SK-N-SH (cell line): ENCODE measurements around the gene HDAC6. TPM values are rescaled to one million over a fixed set of nuclear protein-coding genes. Genes with fewer than 3 reads are reported as not detected.

Experiments used
- CTCF ChIA-PET: fragments of 300-600, 350-600 bp; formaldehyde crosslinking; extraction: SDS; loops from one replicate; lab custom pipeline; 2021; lab: Yijun Ruan, JAX
- POLR2A ChIA-PET: fragments of 350-600 bp; sonication (Branson Sonifier 250); formaldehyde crosslinking; extraction: SDS; loops from one replicate; lab custom pipeline; 2020; ENCODE audit warnings: antibody characterized with exemption, inconsistent platforms; lab: Yijun Ruan, JAX
- DNase-seq: peaks from one replicate; pipeline ENCODE4 v3.0.0; 2012
- H2AFZ ChIP-seq: fragments of 200-600 bp; sonication (generic); 2 replicates; pipeline ENCODE4 v1.8.1; 2016; ENCODE audit warnings: antibody characterized with exemption, mild to moderate bottlenecking, low read depth
- H3F3A ChIP-seq: fragments of 200-600 bp; sonication (generic); replicated peaks from 2 replicates; pipeline ENCODE3; 2016; ENCODE audit warnings: antibody characterized with exemption, mild to moderate bottlenecking; ENCODE audit not compliant: insufficient read depth
- H3K27ac ChIP-seq, 2 experiments: fragments of 200-500 bp in 1 of 2; fragments of 200-600 bp in 1 of 2; sonication (Bioruptor generic) in 1 of 2; sonication (generic), shearing (Covaris generic) in 1 of 2; 2 replicates each; pipeline versions ENCODE4 v1.5.1 to v1.6.1; 2014 to 2016; ENCODE audit warnings: low read depth in 2 of 2, inconsistent platforms in 1 of 2, low read length in 1 of 2, mild to moderate bottlenecking in 1 of 2, mixed read lengths in 1 of 2
- H3K27me3 ChIP-seq: fragments of 200-600 bp; sonication (generic), shearing (Covaris generic); 2 replicates; pipeline ENCODE4 v1.6.1; 2016; ENCODE audit warnings: mixed run types; ENCODE audit not compliant: insufficient read depth
- H3K36me3 ChIP-seq, 2 experiments: fragments of 200-500 bp in 1 of 2; fragments of 200-600 bp in 1 of 2; sonication (Bioruptor generic) in 1 of 2; sonication (generic) in 1 of 2; replicated peaks in 1 of 2; 2 replicates each; pipeline versions ENCODE3 to v1.5.1; 2014 to 2016; ENCODE audit warnings: low read length in 1 of 2, mild to moderate bottlenecking in 1 of 2; ENCODE audit not compliant: insufficient read depth in 2 of 2, control insufficient read depth in 1 of 2
- H3K4me1 ChIP-seq, 2 experiments: fragments of 200-500 bp in 1 of 2; fragments of 200-600 bp in 1 of 2; sonication (Bioruptor generic) in 1 of 2; sonication (generic), shearing (Covaris generic) in 1 of 2; 2 replicates each; pipeline versions ENCODE4 v1.5.1 to v1.6.1; 2014 to 2016; ENCODE audit warnings: low read depth in 1 of 2, low read length in 1 of 2, mixed run types in 1 of 2; ENCODE audit not compliant: insufficient read depth in 2 of 2, control insufficient read depth in 1 of 2
- H3K4me2 ChIP-seq: fragments of 200-600 bp; sonication (generic), shearing (Covaris generic); 2 replicates; pipeline ENCODE4 v1.6.1; 2017; ENCODE audit warnings: mixed run types
- H3K4me3 ChIP-seq, 2 experiments: fragments of 200-500 bp in 1 of 2; fragments of 200-600 bp in 1 of 2; sonication (Bioruptor generic) in 1 of 2; sonication (generic), shearing (Covaris generic) in 1 of 2; 2 replicates each; pipeline versions ENCODE4 v1.5.1 to v1.8.1; 2014 to 2016; ENCODE audit warnings: low read depth in 2 of 2, inconsistent platforms in 1 of 2, low read length in 1 of 2, mild to moderate bottlenecking in 1 of 2, mixed read lengths in 1 of 2, moderate library complexity in 1 of 2
- H3K79me2 ChIP-seq: fragments of 200-600 bp; sonication (generic); 2 replicates; pipeline ENCODE4 v1.8.1; 2017; ENCODE audit warnings: mild to moderate bottlenecking; ENCODE audit not compliant: insufficient read depth
- H3K9ac ChIP-seq: fragments of 200-600 bp; sonication (generic); 2 replicates; pipeline ENCODE4 v1.6.1; 2017; ENCODE audit warnings: mixed run types
- H3K9me2 ChIP-seq: fragments of 200-600 bp; sonication (generic); 2 replicates; pipeline ENCODE4 v1.6.1; 2017; ENCODE audit warnings: mixed run types
- H3K9me3 ChIP-seq: fragments of 200-600 bp; sonication (generic); 2 replicates; pipeline ENCODE4 v1.6.1; 2017; ENCODE audit warnings: mixed run types, mild to moderate bottlenecking, moderate library complexity
- H4K20me1 ChIP-seq: fragments of 200-600 bp; sonication (generic); 2 replicates; pipeline ENCODE4 v1.6.1; 2017; ENCODE audit warnings: mild to moderate bottlenecking, mixed run types; ENCODE audit not compliant: insufficient read depth
- ELF1 ChIP-seq: IDR thresholded peaks from 2 replicates; pipeline ENCODE4 v1.4.0; 2012
- EP300 ChIP-seq, 2 experiments: IDR thresholded peaks; 2 replicates each; pipeline versions ENCODE4 v1.4.0 to v1.6.1; 2012; ENCODE audit warnings: borderline replicate concordance in 1 of 2, low read depth in 1 of 2, low read length in 1 of 2
- EZH2phosphoT487 ChIP-seq: fragments of 200-600 bp; sonication (generic); IDR thresholded peaks from 2 replicates; pipeline ENCODE4 v1.6.1; 2017; ENCODE audit warnings: low read depth, mixed run types, mild to moderate bottlenecking, antibody characterized with exemption, moderate library complexity, borderline replicate concordance
- FOXM1 ChIP-seq: IDR thresholded peaks from 2 replicates; pipeline ENCODE4 v1.4.0; 2012; ENCODE audit warnings: low read depth, mild to moderate bottlenecking
- NFIC ChIP-seq: IDR thresholded peaks from 2 replicates; pipeline ENCODE4 v1.4.0; 2012; ENCODE audit warnings: borderline replicate concordance
- NRF1 ChIP-seq: IDR thresholded peaks from 2 replicates; pipeline ENCODE4 v1.6.1; 2012; ENCODE audit warnings: low read depth, mild to moderate bottlenecking, low read length
- POLR2AphosphoS5 ChIP-seq: IDR thresholded peaks from 2 replicates; pipeline ENCODE4 v1.6.1; 2012; ENCODE audit warnings: low read depth, low read length
- RAD21 ChIP-seq: IDR thresholded peaks from 2 replicates; pipeline ENCODE4 v1.6.1; 2012; ENCODE audit warnings: mild to moderate bottlenecking, low read length
- REST ChIP-seq: IDR thresholded peaks from 2 replicates; pipeline ENCODE4 v1.6.1; 2012; ENCODE audit warnings: mild to moderate bottlenecking, low read depth, low read length, moderate library complexity
- RFX5 ChIP-seq: IDR thresholded peaks from 2 replicates; pipeline ENCODE4 v1.6.1; 2012; ENCODE audit warnings: mild to moderate bottlenecking, improper control_type of control experiment, low read length
- SIN3A ChIP-seq: IDR thresholded peaks from 2 replicates; pipeline ENCODE4 v1.6.1; 2012; ENCODE audit warnings: low read depth, mild to moderate bottlenecking, low read length, moderate library complexity, borderline replicate concordance
- SMC3 ChIP-seq: IDR thresholded peaks from 2 replicates; pipeline ENCODE4 v1.6.1; 2012; ENCODE audit warnings: low read depth, low read length, improper control_type of control experiment
- TCF12 ChIP-seq: IDR thresholded peaks from 2 replicates; pipeline ENCODE4 v1.4.0; 2012
- USF1 ChIP-seq: IDR thresholded peaks from 2 replicates; pipeline ENCODE4 v1.4.0; 2012; ENCODE audit warnings: low read depth, borderline replicate concordance
- USF2 ChIP-seq: fragments of 150-350 bp; IDR thresholded peaks from 2 replicates; pipeline ENCODE4 v1.6.1; 2017; ENCODE audit warnings: antibody characterized with exemption, low read length, low read depth, borderline replicate concordance
- WGBS: methylation state at CpG from one replicate; pipeline ENCODE4 v1.1.6; 2017; ENCODE audit warnings: low lambda C conversion rate; 5-methylcytosine and 5-hydroxymethylcytosine counted together
- polyA plus RNA-seq, 3 experiments: library from polyadenylated mRNA; depleted of rRNA; stranded (reverse); fragments of >200 nt; gene quantifications; 2 replicates each; pipeline ENCODE4 v1.2.3, GENCODE V29; 2012

HDAC6 gene
- polyA plus RNA-seq, 1 of the 3 experiments (the other 2 are of a cell fraction): 34.0 TPM

- WGBS: 50% methylated on average over 7 of the region's 8 CpGs
- H2AFZ ChIP-seq: no peak overlapping the region
- H3K27me3 ChIP-seq: peaks cover 10% of the 10 kb centered on the region; the same call in 1 of the 2 replicates
- DNase-seq: no peak
- no peaks in the 10 kb centered on the region for H3K79me2 ChIP-seq
- no peak overlapping the region for H3K4me3 ChIP-seq
- POLR2A ChIA-PET: no interaction called here
- no peaks in the 10 kb centered on the region for H3K4me1 ChIP-seq
- H3F3A ChIP-seq: no peaks in the 10 kb centered on the region
- H3K27ac ChIP-seq: no peak overlapping the region
- CTCF ChIA-PET: no interaction called here
- no peaks in the 10 kb centered on the region for H3K9me3 ChIP-seq
- no peaks in the 10 kb centered on the region for H3K36me3 ChIP-seq
- no peak overlapping the region for H3K4me2 ChIP-seq
- H3K9ac ChIP-seq: no peak overlapping the region
- H4K20me1 ChIP-seq: no peaks in the 10 kb centered on the region
- H3K9me2 ChIP-seq: no peaks in the 10 kb centered on the region
- TF ChIP-seq REST: no peak
- no peak for TF ChIP-seq POLR2AphosphoS5
- TF ChIP-seq EP300 (IDR thresholded peaks at IDR 0.05; ENCODE audit: borderline replicate concordance in 1 of 2, low read depth in 1 of 2, low read length in 1 of 2): no peak
- no peak for TF ChIP-seq RFX5
- TF ChIP-seq RAD21: no peak
- TF ChIP-seq USF1: no peak
- no peak for TF ChIP-seq NRF1
- TF ChIP-seq FOXM1: no peak
- TF ChIP-seq ELF1: no peak
- TF ChIP-seq SMC3: no peak
- TF ChIP-seq TCF12: no peak
- no peak for TF ChIP-seq SIN3A
- no peak for TF ChIP-seq EZH2phosphoT487
- TF ChIP-seq NFIC: no peak
- TF ChIP-seq USF2: no peak
Observed at GRCh38 chrX:48824066-48824465, 22.2 kb downstream of the HDAC6 start.
